HCT116 (cell line): Measurements from ENCODE around the gene TIMP4. TPM values are rescaled to one million over a fixed set of nuclear protein-coding genes. Genes with fewer than 3 reads are reported as not detected.

ENCODE experiments used
- ATAC-seq: fragments of 200-7000 bp; cut with Tn5 transposase; 2 replicates; pipeline ENCODE4 v1.9.1; 2020; ENCODE audit warnings: mild to moderate bottlenecking, moderate library complexity
- BruUV-seq: library from RNA; stranded (reverse); fragments of 400-500 nt; replicated peaks from 2 replicates; lab custom pipeline; 2021; lab: Mats Ljungman, UMichigan
- CTCF ChIA-PET: fragments of 300-600 bp; sonication (Branson Sonifier 250); formaldehyde crosslinking; loops from one replicate; lab custom pipeline; 2021; ENCODE audit warnings: antibody characterized with exemption; lab: Charles Lee
- POLR2A ChIA-PET: fragments of 300-600, 350-600 bp; sonication (Branson Sonifier 250); formaldehyde crosslinking; loops from one replicate; lab custom pipeline; 2021; ENCODE audit warnings: antibody characterized with exemption; lab: Charles Lee
- RAD21 ChIA-PET, 2 experiments: fragments of 300-600 bp; sonication (Branson Sonifier 250); formaldehyde crosslinking; loops; one replicate each; lab custom pipeline; 2023; ENCODE audit warnings: low total read pairs in 2 of 2; ENCODE audit not compliant: uncharacterized antibody in 2 of 2, unreplicated experiment in 2 of 2, low non-redundant PET in 1 of 2; lab: Charles Lee
- DNase-seq: peaks from one replicate; pipeline ENCODE4 v3.0.0-alpha.2; 2010; ENCODE audit warnings: low read depth, low spot score
- H2AFZ ChIP-seq: fragments of 200-600 bp; shearing (Covaris generic), sonication (generic); 2 replicates; pipeline ENCODE4 v1.6.1; 2017; ENCODE audit warnings: low read depth, mixed run types, mixed read lengths, antibody characterized with exemption, low read length; ENCODE audit not compliant: poor library complexity, severe bottlenecking
- H3K27ac ChIP-seq: 2 replicates; pipeline ENCODE4 v1.5.1; 2012; ENCODE audit warnings: low read depth, low read length
- H3K27me3 ChIP-seq: fragments of 200-600 bp; sonication (generic); 2 replicates; pipeline ENCODE4 v1.6.1; 2016; ENCODE audit warnings: mixed run types, low read length, mixed read lengths; ENCODE audit not compliant: insufficient read depth
- H3K36me3 ChIP-seq, 2 experiments: fragments of 200-500 bp in 1 of 2; fragments of 200-600 bp in 1 of 2; sonication (Bioruptor generic) in 1 of 2; sonication (generic) in 1 of 2; 2 replicates each; pipeline versions ENCODE4 v1.5.1 to v1.6.1; 2014 to 2016; ENCODE audit warnings: low read length in 2 of 2, inconsistent platforms in 1 of 2, mixed read lengths in 1 of 2, mixed run types in 1 of 2; ENCODE audit not compliant: insufficient read depth in 2 of 2, control insufficient read depth in 1 of 2
- H3K4me1 ChIP-seq, 2 experiments: fragments of 200-600 bp in 1 of 2; sonication (generic) in 1 of 2; 2 replicates each; pipeline versions ENCODE4 v1.5.1 to v1.6.1; 2012 to 2017; ENCODE audit warnings: low read length in 2 of 2, inconsistent platforms in 1 of 2, mild to moderate bottlenecking in 1 of 2, mixed read lengths in 1 of 2, mixed run types in 1 of 2, moderate library complexity in 1 of 2; ENCODE audit not compliant: insufficient read depth in 2 of 2, control insufficient read depth in 1 of 2
- H3K4me2 ChIP-seq: fragments of 200-600 bp; sonication (generic); 2 replicates; pipeline ENCODE4 v1.6.1; 2017; ENCODE audit warnings: mixed run types, low read length, mixed read lengths
- H3K4me3 ChIP-seq, 2 experiments: fragments of 200-600 bp in 1 of 2; sonication (generic) in 1 of 2; replicated peaks in 1 of 2; 2 replicates each; pipeline ENCODE4 v1.5.1; 2011 to 2016; ENCODE audit warnings: low read length in 2 of 2, control low read depth in 1 of 2, low read depth in 1 of 2, mild to moderate bottlenecking in 1 of 2, mixed read lengths in 1 of 2, mixed run types in 1 of 2
- H3K79me2 ChIP-seq: fragments of 200-600 bp; sonication (generic); 2 replicates; pipeline ENCODE4 v1.6.1; 2017; ENCODE audit warnings: mild to moderate bottlenecking, mixed run types, low read length, moderate library complexity, mixed read lengths; ENCODE audit not compliant: insufficient read depth
- H3K9ac ChIP-seq: fragments of 200-600 bp; sonication (generic); 2 replicates; pipeline ENCODE4 v1.6.1; 2016; ENCODE audit warnings: low read length, mixed read lengths
- H3K9me2 ChIP-seq: fragments of 200-600 bp; sonication (generic), shearing (Covaris generic); 2 replicates; pipeline ENCODE4 v1.6.1; 2017; ENCODE audit warnings: mixed run types, mild to moderate bottlenecking, moderate library complexity; ENCODE audit not compliant: insufficient read depth
- H3K9me3 ChIP-seq, 2 experiments: fragments of 200-500 bp in 1 of 2; fragments of 200-600 bp in 1 of 2; sonication (Bioruptor generic) in 1 of 2; sonication (generic) in 1 of 2; 2 replicates each; pipeline ENCODE4 v1.6.1; 2014 to 2017; ENCODE audit warnings: low read length in 2 of 2, mixed read lengths in 2 of 2, inconsistent platforms in 1 of 2, low read depth in 1 of 2, mild to moderate bottlenecking in 1 of 2, mixed run types in 1 of 2, moderate library complexity in 1 of 2; ENCODE audit not compliant: control insufficient read depth in 1 of 2, insufficient read depth in 1 of 2
- H4K20me1 ChIP-seq: fragments of 200-600 bp; sonication (generic), shearing (Covaris generic); 2 replicates; pipeline ENCODE4 v1.6.1; 2017; ENCODE audit warnings: mixed run types, mild to moderate bottlenecking, moderate library complexity; ENCODE audit not compliant: insufficient read depth
- CBX3 ChIP-seq: IDR thresholded peaks from 2 replicates; pipeline ENCODE4 v1.6.1; 2012; ENCODE audit warnings: low read depth
- CEBPB ChIP-seq: IDR thresholded peaks from 2 replicates; pipeline ENCODE4 v1.6.1; 2012; ENCODE audit warnings: low read depth
- EGR1 ChIP-seq: IDR thresholded peaks from 2 replicates; pipeline ENCODE4 v1.6.1; 2012; ENCODE audit warnings: low read depth
- ELF1 ChIP-seq: IDR thresholded peaks from 2 replicates; pipeline ENCODE4 v1.6.1; 2012; ENCODE audit warnings: low read depth, borderline replicate concordance
- EZH2 ChIP-seq: fragments of 200-600 bp; sonication (generic); IDR thresholded peaks from 2 replicates; pipeline ENCODE4 v1.6.1; 2017; ENCODE audit warnings: antibody characterized with exemption, mixed run types
- POLR2A ChIP-seq: IDR thresholded peaks from 2 replicates; pipeline ENCODE4 v1.7.0; 2011; ENCODE audit warnings: borderline replicate concordance; ENCODE audit not compliant: insufficient read depth, insufficient read length; ENCODE audit errors: extremely low read depth
- POLR2AphosphoS5 ChIP-seq: IDR thresholded peaks from 2 replicates; pipeline ENCODE4 v1.6.1; 2011; ENCODE audit warnings: mild to moderate bottlenecking, low read depth, low read length, moderate library complexity
- RAD21 ChIP-seq: IDR thresholded peaks from 2 replicates; pipeline ENCODE4 v1.6.1; 2012; ENCODE audit warnings: low read depth, mild to moderate bottlenecking
- REST ChIP-seq: IDR thresholded peaks from 2 replicates; pipeline ENCODE4 v1.6.1; 2012; ENCODE audit warnings: low read depth
- TCF7L2 ChIP-seq: IDR thresholded peaks from 2 replicates; pipeline ENCODE4 v1.7.0; 2011; ENCODE audit warnings: borderline replicate concordance, inconsistent platforms; ENCODE audit not compliant: insufficient read depth, insufficient read length; ENCODE audit errors: extremely low read depth
- YY1 ChIP-seq: IDR thresholded peaks from 2 replicates; pipeline ENCODE4 v1.6.1; 2011; ENCODE audit warnings: low read length, low read depth, moderate library complexity, mild to moderate bottlenecking; ENCODE audit not compliant: insufficient replicate concordance; ENCODE audit errors: extremely low read depth
- ZFX ChIP-seq: fragments of 450-650 bp; IDR thresholded peaks from 2 replicates; pipeline ENCODE4 v1.6.1; 2017
- ZNF274 ChIP-seq: fragments of 200-500 bp; sonication (Bioruptor generic); IDR thresholded peaks from 2 replicates; pipeline ENCODE4 v1.6.1; 2014; ENCODE audit warnings: mild to moderate bottlenecking, low read depth, low read length, inconsistent platforms
- intact Hi-C: fragments of 100-400 bp; cut with micrococcal nuclease; formaldehyde crosslinking; loops from 2 replicates; pipeline ENCODE4 v1.10.0; 2022
- total RNA-seq: library from RNA; stranded (reverse); gene quantifications from one replicate; pipeline ENCODE4 v1.2.1, GENCODE V29; 2021; ENCODE audit not compliant: unreplicated experiment

Gene TIMP4
- total RNA-seq, 1 experiment from 2014 or later: not detected

GRCh38 chr3:12120374-12121140 is 38.2 kb downstream of the TIMP4 start:
- Histone ChIP-seq H3K9ac (no peak overlapping the region), H3K4me3 (no peak overlapping the region), H3K27ac (no peak overlapping the region), H3K36me3 (no peaks in the 10 kb centered on the region), H3K79me2 (no peaks in the 10 kb centered on the region), H2AFZ (no peak overlapping the region), H3K4me1 (no peaks in the 10 kb centered on the region), H3K4me2 (no peak overlapping the region), H3K9me3 (no peaks in the 10 kb centered on the region), H3K27me3 (peaks cover 3% of the 10 kb centered on the region; the same call in 1 of the 2 replicates), H4K20me1 (no peaks in the 10 kb centered on the region), H3K9me2 (no peaks in the 10 kb centered on the region)
- intact Hi-C loops: no loop called here
- no TSS peak for BruUV-seq
- POLR2A ChIA-PET: no interaction called here
- CTCF ChIA-PET: no interaction called here
- no peak for ATAC-seq
- no peak for DNase-seq
- TF ChIP-seq RAD21: no peak
- no peak for TF ChIP-seq YY1
- no peak for TF ChIP-seq POLR2AphosphoS5
- no peak for TF ChIP-seq POLR2A
- TF ChIP-seq REST: no peak
- no peak for TF ChIP-seq ZFX
- no peak for TF ChIP-seq CBX3
- TF ChIP-seq EGR1: no peak
- TF ChIP-seq EZH2: no peak
- TF ChIP-seq CEBPB: no peak
- no peak for TF ChIP-seq ZNF274
- TF ChIP-seq TCF7L2: no peak
- TF ChIP-seq ELF1: no peak
- RAD21 ChIA-PET: no interaction called here
